Measurements from ENCODE around the gene ROS1.

ROS1 gene

GRCh38 chr6:117352466-117353081 is 73.2 kb downstream of the ROS1 start:
- no peak overlapping the region for H3K4me3 ChIP-seq (ENCODE audit: low read length in 2 of 2)

DNA sequence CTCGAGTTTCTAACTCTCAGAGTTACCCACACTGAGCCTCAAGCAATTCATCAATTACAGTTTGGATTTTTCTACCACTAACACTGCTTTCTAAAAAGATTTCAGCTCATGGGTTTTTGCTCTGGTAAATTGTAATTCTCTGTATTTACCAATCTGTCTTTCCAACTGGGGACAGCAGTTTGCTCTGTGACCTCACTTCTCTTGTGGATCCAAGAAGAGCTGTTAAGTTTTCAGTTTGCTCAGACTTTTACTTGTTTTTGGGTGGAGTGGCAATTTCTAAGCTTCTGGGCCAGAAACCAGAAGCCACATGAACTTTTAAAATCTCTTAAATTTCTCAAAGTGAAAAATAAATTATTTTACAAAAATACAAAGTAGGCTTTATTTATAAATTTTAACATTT is 74.2 kb downstream of the ROS1 start:
- Histone ChIP-seq H3K27ac (ENCODE audit: low read depth in 2 of 2, low read length in 2 of 2) (no peak overlapping the region), H3K4me1 (ENCODE audit: control insufficient read depth in 2 of 2, insufficient read depth in 2 of 2, low read length in 2 of 2) (peaks cover 0 to 3% of the 10 kb centered on the region in 2 donors)

More at GRCh38 chr6:117352466-117353081, 73.2 kb downstream of the ROS1 start:
- no peaks in the 10 kb centered on the region for H3K9me3 ChIP-seq (ENCODE audit: control insufficient read depth in 2 of 2, low read length in 2 of 2)
- no peak overlapping the region for H3K9ac ChIP-seq (ENCODE audit: low read depth in 1 of 2, low read length in 2 of 2)
- peaks cover 0 to 3% of the 10 kb centered on the region in 2 donors for H3K4me1 ChIP-seq (ENCODE audit: control insufficient read depth in 2 of 2, insufficient read depth in 2 of 2, low read length in 2 of 2)
- H3K27ac ChIP-seq (ENCODE audit: low read depth in 2 of 2, low read length in 2 of 2), result no peak overlapping the region
- H3K27me3 ChIP-seq (ENCODE audit: control insufficient read depth in 2 of 2, insufficient read depth in 2 of 2, low read length in 2 of 2), result no peaks in the 10 kb centered on the region
- no peaks in the 10 kb centered on the region for H3K36me3 ChIP-seq (ENCODE audit: control insufficient read depth in 2 of 2, insufficient read depth in 2 of 2, low read length in 2 of 2)

GRCh38 chr6:117346142-117346930 is 79.4 kb downstream of the ROS1 start:
- H3K9ac ChIP-seq (ENCODE audit: low read depth in 1 of 2, low read length in 2 of 2), result no peak overlapping the region
- no peaks in the 10 kb centered on the region for H3K36me3 ChIP-seq (ENCODE audit: control insufficient read depth in 2 of 2, insufficient read depth in 2 of 2, low read length in 2 of 2)
- no peaks in the 10 kb centered on the region for H3K27me3 ChIP-seq (ENCODE audit: control insufficient read depth in 2 of 2, insufficient read depth in 2 of 2, low read length in 2 of 2)
- no peaks in the 10 kb centered on the region for H3K4me1 ChIP-seq (ENCODE audit: control insufficient read depth in 2 of 2, insufficient read depth in 2 of 2, low read length in 2 of 2)
- no peak overlapping the region for H3K27ac ChIP-seq (ENCODE audit: low read depth in 2 of 2, low read length in 2 of 2)
- H3K4me3 ChIP-seq (ENCODE audit: low read length in 2 of 2), result no peak overlapping the region
- no peaks in the 10 kb centered on the region for H3K9me3 ChIP-seq (ENCODE audit: control insufficient read depth in 2 of 2, low read length in 2 of 2)

More for the DNA sequence above, 74.2 kb downstream of the ROS1 start:
- no peaks in the 10 kb centered on the region for H3K36me3 ChIP-seq (ENCODE audit: control insufficient read depth in 2 of 2, insufficient read depth in 2 of 2, low read length in 2 of 2)
- no peaks in the 10 kb centered on the region for H3K27me3 ChIP-seq (ENCODE audit: control insufficient read depth in 2 of 2, insufficient read depth in 2 of 2, low read length in 2 of 2)
- no peaks in the 10 kb centered on the region for H3K9me3 ChIP-seq (ENCODE audit: control insufficient read depth in 2 of 2, low read length in 2 of 2)
- no peak overlapping the region for H3K4me3 ChIP-seq (ENCODE audit: low read length in 2 of 2)
- no peak overlapping the region for H3K9ac ChIP-seq (ENCODE audit: low read depth in 1 of 2, low read length in 2 of 2)

DNA sequence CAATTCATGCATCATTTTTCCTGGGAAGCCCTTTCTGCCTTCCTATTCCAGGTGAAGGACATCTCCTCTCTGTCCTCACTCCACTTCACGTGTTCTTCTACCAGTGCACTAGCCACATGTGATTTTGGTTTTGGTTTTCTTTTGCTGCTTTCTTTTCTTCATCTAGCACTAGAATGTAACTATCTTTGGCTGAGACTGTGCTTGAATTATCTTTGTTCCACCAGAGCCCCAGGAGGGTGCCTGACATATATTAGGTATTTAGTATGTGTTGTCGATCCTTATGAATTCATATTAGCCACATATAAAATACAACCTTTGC is 80.5 kb downstream of the ROS1 start:
- no peaks in the 10 kb centered on the region for H3K9me3 ChIP-seq (ENCODE audit: control insufficient read depth in 2 of 2, low read length in 2 of 2)
- H3K36me3 ChIP-seq (ENCODE audit: control insufficient read depth in 2 of 2, insufficient read depth in 2 of 2, low read length in 2 of 2), result no peaks in the 10 kb centered on the region
- no peaks in the 10 kb centered on the region for H3K4me1 ChIP-seq (ENCODE audit: control insufficient read depth in 2 of 2, insufficient read depth in 2 of 2, low read length in 2 of 2)
- H3K4me3 ChIP-seq (ENCODE audit: low read length in 2 of 2), result no peak overlapping the region
- no peaks in the 10 kb centered on the region for H3K27me3 ChIP-seq (ENCODE audit: control insufficient read depth in 2 of 2, insufficient read depth in 2 of 2, low read length in 2 of 2)
- no peak overlapping the region for H3K9ac ChIP-seq (ENCODE audit: low read depth in 1 of 2, low read length in 2 of 2)
- H3K27ac ChIP-seq (ENCODE audit: low read depth in 2 of 2, low read length in 2 of 2), result no peak overlapping the region

DNA sequence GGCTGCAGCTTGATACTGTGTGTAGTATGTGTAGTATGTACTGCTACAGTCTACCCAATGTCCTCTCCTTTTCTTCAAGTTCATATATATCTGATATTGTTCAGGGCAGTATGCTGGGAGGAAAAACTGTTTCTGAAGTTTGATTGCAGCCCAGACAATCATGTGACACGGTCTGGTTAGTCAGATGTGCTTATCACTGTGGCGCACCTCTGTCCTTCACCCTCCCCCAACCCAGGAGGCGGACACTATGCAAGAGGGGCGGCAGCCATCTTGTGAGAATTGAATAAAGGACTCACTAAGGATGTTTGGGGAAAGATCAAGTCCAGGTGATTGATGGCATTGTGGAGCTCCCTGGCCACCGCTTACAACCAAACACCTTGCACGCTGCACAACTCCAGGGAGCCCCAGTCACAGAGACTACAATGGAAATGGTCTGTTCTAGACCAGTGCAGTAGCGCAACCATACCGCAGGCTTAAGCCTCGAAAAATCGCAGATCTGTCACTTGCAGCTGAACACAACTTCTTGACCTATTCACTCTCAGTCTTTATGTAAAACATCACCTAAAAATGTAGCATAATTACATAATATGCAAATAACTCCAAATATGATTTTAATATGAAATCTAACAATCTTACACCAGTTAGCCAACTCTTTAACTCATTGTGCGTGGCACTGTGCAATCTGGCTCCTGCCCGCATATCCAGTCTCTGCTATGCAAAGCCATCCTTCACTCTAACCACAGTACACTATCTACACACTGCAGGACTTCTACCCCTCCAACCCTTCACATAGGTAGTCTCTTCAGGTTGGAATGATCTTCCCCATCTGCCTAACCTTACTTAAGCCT is 81.1 kb downstream of the ROS1 start:
- H3K36me3 ChIP-seq (ENCODE audit: control insufficient read depth in 2 of 2, insufficient read depth in 2 of 2, low read length in 2 of 2), result no peaks in the 10 kb centered on the region

GRCh38 chr6:117338567-117338966 is 87.2 kb downstream of the ROS1 start:
- H3K27ac ChIP-seq (ENCODE audit: low read depth in 2 of 2, low read length in 2 of 2), result no peak overlapping the region
- H3K9me3 ChIP-seq (ENCODE audit: control insufficient read depth in 2 of 2, low read length in 2 of 2), result no peaks in the 10 kb centered on the region
- H3K9ac ChIP-seq (ENCODE audit: low read depth in 1 of 2, low read length in 2 of 2), result no peak overlapping the region
- no peak overlapping the region for H3K4me3 ChIP-seq (ENCODE audit: low read length in 2 of 2)
- H3K36me3 ChIP-seq (ENCODE audit: control insufficient read depth in 2 of 2, insufficient read depth in 2 of 2, low read length in 2 of 2), result no peaks in the 10 kb centered on the region
- H3K27me3 ChIP-seq (ENCODE audit: control insufficient read depth in 2 of 2, insufficient read depth in 2 of 2, low read length in 2 of 2), result no peaks in the 10 kb centered on the region
- H3K4me1 ChIP-seq (ENCODE audit: control insufficient read depth in 2 of 2, insufficient read depth in 2 of 2, low read length in 2 of 2), result no peaks in the 10 kb centered on the region

More for the DNA sequence above, 81.1 kb downstream of the ROS1 start:
- H3K9ac ChIP-seq (ENCODE audit: low read depth in 1 of 2, low read length in 2 of 2), result no peak overlapping the region
- no peak overlapping the region for H3K4me3 ChIP-seq (ENCODE audit: low read length in 2 of 2)
- no peaks in the 10 kb centered on the region for H3K4me1 ChIP-seq (ENCODE audit: control insufficient read depth in 2 of 2, insufficient read depth in 2 of 2, low read length in 2 of 2)
- no peaks in the 10 kb centered on the region for H3K27me3 ChIP-seq (ENCODE audit: control insufficient read depth in 2 of 2, insufficient read depth in 2 of 2, low read length in 2 of 2)
- H3K27ac ChIP-seq (ENCODE audit: low read depth in 2 of 2, low read length in 2 of 2), result no peak overlapping the region
- H3K9me3 ChIP-seq (ENCODE audit: control insufficient read depth in 2 of 2, low read length in 2 of 2), result no peaks in the 10 kb centered on the region

- Histone ChIP-seq H3K9me3 (ENCODE audit: control insufficient read depth in 2 of 2, low read length in 2 of 2) (no peaks in the 10 kb centered on the region), H3K9ac (ENCODE audit: low read depth in 1 of 2, low read length in 2 of 2) (no peak overlapping the region), H3K36me3 (ENCODE audit: control insufficient read depth in 2 of 2, insufficient read depth in 2 of 2, low read length in 2 of 2) (no peaks in the 10 kb centered on the region), H3K4me1 (ENCODE audit: control insufficient read depth in 2 of 2, insufficient read depth in 2 of 2, low read length in 2 of 2) (no peaks in the 10 kb centered on the region), H3K4me3 (ENCODE audit: low read length in 2 of 2) (no peak overlapping the region), H3K27me3 (ENCODE audit: control insufficient read depth in 2 of 2, insufficient read depth in 2 of 2, low read length in 2 of 2) (no peaks in the 10 kb centered on the region), H3K27ac (ENCODE audit: low read depth in 2 of 2, low read length in 2 of 2) (no peak overlapping the region)
Observed at GRCh38 chr6:117329926-117330325, 95.8 kb downstream of the ROS1 start.

GRCh38 chr6:117328500-117328899 is 97.2 kb downstream of the ROS1 start:
- Histone ChIP-seq H3K9me3 (ENCODE audit: control insufficient read depth in 2 of 2, low read length in 2 of 2) (no peaks in the 10 kb centered on the region), H3K9ac (ENCODE audit: low read depth in 1 of 2, low read length in 2 of 2) (no peak overlapping the region), H3K27ac (ENCODE audit: low read depth in 2 of 2, low read length in 2 of 2) (no peak overlapping the region), H3K4me1 (ENCODE audit: control insufficient read depth in 2 of 2, insufficient read depth in 2 of 2, low read length in 2 of 2) (no peaks in the 10 kb centered on the region), H3K4me3 (ENCODE audit: low read length in 2 of 2) (no peak overlapping the region), H3K36me3 (ENCODE audit: control insufficient read depth in 2 of 2, insufficient read depth in 2 of 2, low read length in 2 of 2) (no peaks in the 10 kb centered on the region), H3K27me3 (ENCODE audit: control insufficient read depth in 2 of 2, insufficient read depth in 2 of 2, low read length in 2 of 2) (no peaks in the 10 kb centered on the region)

GRCh38 chr6:117328005-117328389 is 97.7 kb downstream of the ROS1 start:
- H3K4me1 ChIP-seq (ENCODE audit: control insufficient read depth in 2 of 2, insufficient read depth in 2 of 2, low read length in 2 of 2), result no peaks in the 10 kb centered on the region
- H3K9ac ChIP-seq (ENCODE audit: low read depth in 1 of 2, low read length in 2 of 2), result no peak overlapping the region
- H3K9me3 ChIP-seq (ENCODE audit: control insufficient read depth in 2 of 2, low read length in 2 of 2), result no peaks in the 10 kb centered on the region
- no peaks in the 10 kb centered on the region for H3K36me3 ChIP-seq (ENCODE audit: control insufficient read depth in 2 of 2, insufficient read depth in 2 of 2, low read length in 2 of 2)
- no peaks in the 10 kb centered on the region for H3K27me3 ChIP-seq (ENCODE audit: control insufficient read depth in 2 of 2, insufficient read depth in 2 of 2, low read length in 2 of 2)
- no peak overlapping the region for H3K4me3 ChIP-seq (ENCODE audit: low read length in 2 of 2)
- H3K27ac ChIP-seq (ENCODE audit: low read depth in 2 of 2, low read length in 2 of 2), result no peak overlapping the region
